ENCODE measurements around the gene NAALADL2.

NAALADL2 gene

DNA sequence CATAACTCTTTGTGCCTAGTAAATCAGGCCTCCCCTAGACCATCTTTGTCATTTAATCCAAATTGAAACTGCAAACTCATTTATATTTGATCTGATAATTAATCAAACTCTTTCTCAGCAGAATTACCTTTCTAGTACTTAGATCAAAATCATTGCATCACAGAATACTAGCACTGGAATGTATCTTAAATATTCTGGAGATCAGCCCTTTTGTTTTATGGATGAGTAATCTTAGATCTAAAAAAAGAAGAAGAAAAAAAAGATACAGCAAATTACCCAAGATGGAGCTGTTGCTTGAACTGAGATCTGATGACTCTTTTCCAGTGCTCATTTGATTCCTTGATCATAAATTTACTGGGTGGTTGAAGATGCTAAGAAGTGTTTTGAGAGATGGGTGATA lies 47.9 kb downstream of the NAALADL2 start:
- no peak overlapping the region for H3K4me2 ChIP-seq (ENCODE audit: low read depth, low read length, poor library complexity, severe bottlenecking)
- no peak overlapping the region for H3K9ac ChIP-seq (ENCODE audit: low read length)
- H3K4me3 ChIP-seq (ENCODE audit: insufficient read depth, low read length, poor library complexity, severe bottlenecking), result no peak overlapping the region
- no peaks in the 10 kb centered on the region for H3K79me2 ChIP-seq (ENCODE audit: insufficient read depth, low read length)
- no peaks in the 10 kb centered on the region for H3K9me3 ChIP-seq (ENCODE audit: insufficient read depth, low read length)
- H3K9me2 ChIP-seq (replicated peaks; ENCODE audit: insufficient read depth, low read length), result no peaks in the 10 kb centered on the region; the same call in 1 of the 2 replicates
- H3F3A ChIP-seq (ENCODE audit: insufficient read depth), result no peaks in the 10 kb centered on the region
- H4K20me1 ChIP-seq (ENCODE audit: low read depth, low read length), result no peaks in the 10 kb centered on the region
- no peak overlapping the region for H2AFZ ChIP-seq (ENCODE audit: low read depth, low read length, severe bottlenecking)
- H3K27me3 ChIP-seq (ENCODE audit: low read length), result no peaks in the 10 kb centered on the region
- no peak overlapping the region for H3K27ac ChIP-seq (ENCODE audit: low read depth, low read length)
- TF ChIP-seq EZH2phosphoT487 (conservative IDR thresholded peaks at IDR 0.05; ENCODE audit: low read length), result no peak
- TF ChIP-seq, protein P1, sequence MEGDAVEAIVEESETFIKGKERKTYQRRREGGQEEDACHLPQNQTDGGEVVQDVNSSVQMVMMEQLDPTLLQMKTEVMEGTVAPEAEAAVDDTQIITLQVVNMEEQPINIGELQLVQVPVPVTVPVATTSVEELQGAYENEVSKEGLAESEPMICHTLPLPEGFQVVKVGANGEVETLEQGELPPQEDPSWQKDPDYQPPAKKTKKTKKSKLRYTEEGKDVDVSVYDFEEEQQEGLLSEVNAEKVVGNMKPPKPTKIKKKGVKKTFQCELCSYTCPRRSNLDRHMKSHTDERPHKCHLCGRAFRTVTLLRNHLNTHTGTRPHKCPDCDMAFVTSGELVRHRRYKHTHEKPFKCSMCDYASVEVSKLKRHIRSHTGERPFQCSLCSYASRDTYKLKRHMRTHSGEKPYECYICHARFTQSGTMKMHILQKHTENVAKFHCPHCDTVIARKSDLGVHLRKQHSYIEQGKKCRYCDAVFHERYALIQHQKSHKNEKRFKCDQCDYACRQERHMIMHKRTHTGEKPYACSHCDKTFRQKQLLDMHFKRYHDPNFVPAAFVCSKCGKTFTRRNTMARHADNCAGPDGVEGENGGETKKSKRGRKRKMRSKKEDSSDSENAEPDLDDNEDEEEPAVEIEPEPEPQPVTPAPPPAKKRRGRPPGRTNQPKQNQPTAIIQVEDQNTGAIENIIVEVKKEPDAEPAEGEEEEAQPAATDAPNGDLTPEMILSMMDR (IDR thresholded peaks at IDR 0.05; ENCODE audit: insufficient read depth, low read length, poor library complexity, severe bottlenecking), result no peak
- no peaks in the 10 kb centered on the region for H3K36me3 ChIP-seq (ENCODE audit: low read length)

DNA sequence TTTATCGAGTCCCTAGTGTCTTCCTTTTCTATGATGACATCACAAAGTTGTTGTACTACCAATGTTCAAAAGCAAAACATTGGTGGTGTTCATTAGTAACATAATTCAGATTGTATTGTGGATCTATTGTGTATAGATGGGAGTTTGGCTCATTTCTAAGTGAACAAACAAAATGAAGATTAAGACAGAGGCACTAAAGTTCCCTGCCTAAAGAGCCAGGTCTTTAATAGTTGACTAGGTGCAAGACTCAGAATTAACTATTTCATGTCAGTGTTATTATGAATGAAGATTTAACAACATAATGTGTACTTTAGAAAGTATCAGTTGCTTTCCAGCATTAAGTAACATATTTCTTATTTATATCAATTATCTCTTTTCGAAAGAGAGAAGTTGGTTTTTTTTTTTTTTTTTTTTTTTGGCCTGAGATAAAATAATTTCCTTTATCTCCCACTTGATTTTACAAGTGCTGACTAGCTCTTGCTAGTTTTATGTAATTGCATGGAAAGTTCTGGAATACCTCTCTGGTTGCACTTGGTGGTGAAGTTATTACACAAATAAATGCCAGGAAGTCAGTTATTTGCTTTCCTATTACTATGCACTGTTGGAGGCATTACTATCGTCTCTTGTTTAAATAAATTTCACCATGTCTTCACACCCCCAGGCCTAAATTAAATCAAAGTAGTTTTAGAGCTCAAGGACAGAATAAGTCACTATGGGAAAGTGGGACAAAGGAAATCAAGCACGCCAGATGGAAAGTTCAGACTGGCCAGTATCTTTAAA lies 48.7 kb downstream of the NAALADL2 start:
- Histone ChIP-seq H4K20me1 (ENCODE audit: low read depth, low read length) (no peaks in the 10 kb centered on the region), H3K9me2 (replicated peaks; ENCODE audit: insufficient read depth, low read length) (no peaks in the 10 kb centered on the region; the same call in 1 of the 2 replicates), H3K4me3 (ENCODE audit: insufficient read depth, low read length, poor library complexity, severe bottlenecking) (no peak overlapping the region), H3K79me2 (ENCODE audit: insufficient read depth, low read length) (no peaks in the 10 kb centered on the region), H3K4me2 (ENCODE audit: low read depth, low read length, poor library complexity, severe bottlenecking) (no peak overlapping the region), H3F3A (ENCODE audit: insufficient read depth) (no peaks in the 10 kb centered on the region), H3K27me3 (ENCODE audit: low read length) (no peaks in the 10 kb centered on the region), H3K9ac (ENCODE audit: low read length) (no peak overlapping the region), H3K36me3 (ENCODE audit: low read length) (no peaks in the 10 kb centered on the region), H3K27ac (ENCODE audit: low read depth, low read length) (no peak overlapping the region), H2AFZ (ENCODE audit: low read depth, low read length, severe bottlenecking) (no peak overlapping the region), H3K9me3 (ENCODE audit: insufficient read depth, low read length) (no peaks in the 10 kb centered on the region)
- no peak for TF ChIP-seq EZH2phosphoT487 (conservative IDR thresholded peaks at IDR 0.05; ENCODE audit: low read length)
- TF ChIP-seq, protein P1 (IDR thresholded peaks at IDR 0.05; ENCODE audit: insufficient read depth, low read length, poor library complexity, severe bottlenecking), result no peak

DNA sequence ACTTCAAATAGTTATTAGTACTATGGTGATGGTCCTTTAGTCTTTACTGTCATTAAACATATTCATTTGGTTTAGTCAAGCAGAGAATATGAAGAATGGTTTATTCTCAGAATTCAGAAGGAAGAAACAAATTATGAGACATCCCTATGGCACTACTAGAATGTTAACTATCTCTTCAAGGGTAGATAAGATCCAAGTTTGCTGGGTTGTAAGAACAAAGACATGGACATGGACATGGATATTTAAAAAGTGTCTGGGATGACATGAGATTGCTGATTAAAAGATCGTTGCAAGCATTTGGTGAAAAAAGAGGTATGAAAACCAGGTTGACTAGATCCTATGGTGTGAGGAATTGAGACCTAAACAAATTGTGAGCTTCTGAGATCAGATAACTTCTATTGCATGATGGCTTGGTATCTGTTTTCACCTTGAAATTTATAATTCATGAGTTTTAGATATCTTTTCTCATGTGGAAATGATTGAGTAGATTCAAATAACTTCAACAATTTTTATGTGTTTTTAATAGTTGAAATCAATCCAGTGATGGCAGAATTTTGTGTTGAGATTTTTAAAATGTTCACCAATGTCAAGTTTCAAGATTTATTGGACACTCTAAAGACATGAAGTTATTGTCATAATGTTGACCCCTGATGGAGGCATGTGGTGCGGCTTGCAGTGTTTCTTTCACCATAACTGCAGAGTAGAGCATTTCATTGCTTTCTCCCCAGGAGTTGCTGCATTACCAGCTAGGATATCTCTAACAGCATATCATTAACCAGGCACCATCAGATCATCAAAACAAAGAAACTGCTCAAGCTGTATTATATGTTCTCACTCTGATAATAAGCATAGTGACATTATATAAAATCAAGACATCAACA lies 72.6 kb downstream of the NAALADL2 start:
- no peaks in the 10 kb centered on the region for H3K27me3 ChIP-seq (ENCODE audit: low read length)
- H3K9me2 ChIP-seq (replicated peaks; ENCODE audit: insufficient read depth, low read length), result no peaks in the 10 kb centered on the region
- no peaks in the 10 kb centered on the region for H3K9me3 ChIP-seq (ENCODE audit: insufficient read depth, low read length)
- no peaks in the 10 kb centered on the region for H3K79me2 ChIP-seq (ENCODE audit: insufficient read depth, low read length)
- no peak overlapping the region for H3K4me3 ChIP-seq (ENCODE audit: insufficient read depth, low read length, poor library complexity, severe bottlenecking)
- H3K4me2 ChIP-seq (ENCODE audit: low read depth, low read length, poor library complexity, severe bottlenecking), result no peak overlapping the region
- H3K27ac ChIP-seq (ENCODE audit: low read depth, low read length), result no peak overlapping the region
- no peak overlapping the region for H2AFZ ChIP-seq (ENCODE audit: low read depth, low read length, severe bottlenecking)
- no peaks in the 10 kb centered on the region for H3K36me3 ChIP-seq (ENCODE audit: low read length)
- H4K20me1 ChIP-seq (ENCODE audit: low read depth, low read length), result no peaks in the 10 kb centered on the region
- H3K9ac ChIP-seq (ENCODE audit: low read length), result no peak overlapping the region
- TF ChIP-seq, protein P1 (IDR thresholded peaks at IDR 0.05; ENCODE audit: insufficient read depth, low read length, poor library complexity, severe bottlenecking), result no peak
- TF ChIP-seq EZH2phosphoT487 (conservative IDR thresholded peaks at IDR 0.05; ENCODE audit: low read length), result no peak
- H3F3A ChIP-seq (ENCODE audit: insufficient read depth), result no peaks in the 10 kb centered on the region
